Neural cell (in vitro differentiated cells): ENCODE data around the gene SEC22A.

ENCODE experiments used
- CTCF ChIP-seq: fragments of 450-650 bp; IDR thresholded peaks from 2 replicates; pipeline ENCODE4 v1.5.1; 2014; ENCODE audit warnings: antibody characterized with exemption, mild to moderate bottlenecking, moderate library complexity; ENCODE audit not compliant: poor library complexity, severe bottlenecking
- EZH2 ChIP-seq: fragments of 200-600, 300-800 bp; shearing (Covaris generic), sonication (generic); IDR thresholded peaks from 2 replicates; pipeline ENCODE4 v1.6.1; 2014; ENCODE audit warnings: antibody characterized with exemption, low read length, borderline replicate concordance, mild to moderate bottlenecking; ENCODE audit not compliant: insufficient read depth, poor library complexity, severe bottlenecking
- MXI1 ChIP-seq: fragments of 450-650 bp; conservative IDR thresholded peaks from 2 replicates; pipeline ENCODE4 v1.6.1; 2014; ENCODE audit warnings: antibody characterized with exemption, mild to moderate bottlenecking; ENCODE audit not compliant: poor library complexity, severe bottlenecking
- RAD21 ChIP-seq: fragments of 450-650 bp; conservative IDR thresholded peaks from 2 replicates; pipeline ENCODE4 v1.6.1; 2014; ENCODE audit warnings: antibody characterized with exemption, mild to moderate bottlenecking, moderate library complexity
- REST ChIP-seq: IDR thresholded peaks from 2 replicates; pipeline ENCODE4 v1.6.1; 2012; ENCODE audit warnings: borderline replicate concordance

- TF ChIP-seq CTCF (no peak), EZH2 (no peak), REST (no peak), RAD21 (no peak), MXI1 (no peak)
These were observed 40.6 kb upstream of the SEC22A start for GRCh38 chr3:123161167-123161566.
